ENCODE measurements around the gene FHOD1.
A peak's percentile ranks its signal among the peaks of the same experiment; 100 is the strongest.

The FHOD1 gene

GRCh38 chr16:67233596-67233995, 13.7 kb downstream of the FHOD1 start:
- TF ChIP-seq CTCF (IDR thresholded peaks at IDR 0.05; ENCODE audit: low read depth, low read length, missing control alignments), result no peak
- DNase-seq (ENCODE audit: low read depth), result no peak
- no peak overlapping the region for H3K4me3 ChIP-seq (ENCODE audit: low read depth, low read length)

GRCh38 chr16:67230809-67231660, 16.2 kb downstream of the FHOD1 start:
- H3K4me3 ChIP-seq (ENCODE audit: low read depth, low read length), result no peak overlapping the region
- no peak for TF ChIP-seq CTCF (IDR thresholded peaks at IDR 0.05; ENCODE audit: low read depth, low read length, missing control alignments)
- DNase-seq (ENCODE audit: low read depth), result no peak

- DNase-seq (ENCODE audit: low read depth), result no peak
- TF ChIP-seq CTCF (IDR thresholded peaks at IDR 0.05; ENCODE audit: low read depth, low read length, missing control alignments), result no peak
- no peak overlapping the region for H3K4me3 ChIP-seq (ENCODE audit: low read depth, low read length)
Measured at GRCh38 chr16:67229906-67230808, 17.1 kb downstream of the FHOD1 start.

- TF ChIP-seq CTCF (IDR thresholded peaks at IDR 0.05; ENCODE audit: low read depth, low read length, missing control alignments), result no peak
- no peak for DNase-seq (ENCODE audit: low read depth)
- H3K4me3 ChIP-seq (ENCODE audit: low read depth, low read length), result no peak overlapping the region
Measured at GRCh38 chr16:67228905-67229304, 18.4 kb downstream of the FHOD1 start.

- no peak for TF ChIP-seq CTCF (IDR thresholded peaks at IDR 0.05; ENCODE audit: low read depth, low read length, missing control alignments)
- no peak for DNase-seq (ENCODE audit: low read depth)
- H3K4me3 ChIP-seq (ENCODE audit: low read depth, low read length), result peak overlapping the region; percentile 89
Measured at GRCh38 chr16:67228034-67228785, 19.1 kb downstream of the FHOD1 start.

- no peak for TF ChIP-seq CTCF (IDR thresholded peaks at IDR 0.05; ENCODE audit: low read depth, low read length, missing control alignments)
- H3K4me3 ChIP-seq (ENCODE audit: low read depth, low read length), result peak overlapping the region; percentile 89
- no peak for DNase-seq (ENCODE audit: low read depth)
Measured at GRCh38 chr16:67227567-67227921, 19.7 kb downstream of the FHOD1 start.
